HG03521 (cell line): Measurements from ENCODE around the gene SYS1.

Source experiments
- ATAC-seq: cut with Tn5 transposase; IDR thresholded peaks from one replicate; pipeline ENCODE4 v1.9.1; 2021; ENCODE audit warnings: mild to moderate bottlenecking, moderate library complexity; ENCODE audit not compliant: unreplicated experiment

SYS1 gene

DNA sequence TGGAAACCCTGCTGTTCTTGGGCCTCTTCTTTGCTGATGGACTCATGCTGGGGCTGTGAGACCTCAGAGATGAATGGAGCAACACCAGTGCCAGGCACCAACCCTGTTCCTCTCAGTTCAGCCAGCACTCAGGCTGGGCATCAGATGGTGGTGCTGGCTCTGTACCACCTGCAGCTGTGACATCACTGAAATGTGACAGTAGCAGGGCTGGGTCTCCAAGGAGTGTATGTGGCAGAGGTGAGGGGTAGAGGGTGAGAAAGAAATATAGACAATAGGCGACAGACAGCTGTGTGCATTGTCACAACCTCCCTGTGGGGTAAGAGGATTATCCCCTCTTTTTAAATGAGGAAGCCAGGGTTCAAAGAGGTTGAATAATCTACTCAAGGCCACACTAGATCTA is 15.2 kb downstream of the SYS1 start, which contains the start of gene TP53TG5:
Gene TP53TG5, minus strand, starts transcription at position 135 of the 400 bp plus-strand sequence. Its CDS starts 89 bp downstream, at position 46.
- ATAC-seq = no peak

DNA sequence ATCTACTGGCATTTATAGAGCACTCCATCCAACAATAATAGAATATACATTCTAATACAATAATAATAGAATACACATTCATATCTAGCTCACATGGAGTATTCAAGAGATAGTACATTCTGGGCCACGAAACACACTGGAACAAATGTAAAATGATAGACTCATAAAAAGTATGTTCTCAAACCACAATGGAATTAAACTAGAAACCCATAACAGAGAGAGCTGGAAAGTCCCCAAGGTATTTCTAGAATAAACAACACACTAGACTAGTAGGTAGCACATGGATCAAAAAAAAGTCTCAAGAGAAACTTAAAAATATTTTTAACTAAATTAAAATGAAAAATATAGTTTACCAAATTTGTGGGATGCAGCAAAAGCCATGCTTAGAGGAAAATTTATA is 24.3 kb downstream of the SYS1 start:
- ATAC-seq = no peak

DNA sequence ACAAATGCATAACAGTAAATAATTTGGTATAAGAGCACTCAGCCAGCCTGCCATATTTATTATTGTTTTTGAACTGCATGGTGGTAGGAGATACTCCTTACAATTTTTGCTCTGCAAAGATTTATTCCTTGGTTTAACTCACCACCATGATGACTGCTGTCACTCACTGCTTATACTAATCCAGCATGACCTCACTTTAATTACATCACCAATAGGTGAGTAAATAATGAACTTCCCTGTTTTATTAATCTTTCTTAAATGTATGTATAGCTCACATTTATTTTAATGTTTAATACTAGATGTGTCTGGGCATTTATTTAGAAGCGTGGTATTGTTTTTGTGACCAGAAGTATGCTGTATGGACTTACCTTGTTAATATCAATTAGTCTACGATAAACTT is 28.0 kb downstream of the SYS1 start:
- no peak for ATAC-seq

DNA sequence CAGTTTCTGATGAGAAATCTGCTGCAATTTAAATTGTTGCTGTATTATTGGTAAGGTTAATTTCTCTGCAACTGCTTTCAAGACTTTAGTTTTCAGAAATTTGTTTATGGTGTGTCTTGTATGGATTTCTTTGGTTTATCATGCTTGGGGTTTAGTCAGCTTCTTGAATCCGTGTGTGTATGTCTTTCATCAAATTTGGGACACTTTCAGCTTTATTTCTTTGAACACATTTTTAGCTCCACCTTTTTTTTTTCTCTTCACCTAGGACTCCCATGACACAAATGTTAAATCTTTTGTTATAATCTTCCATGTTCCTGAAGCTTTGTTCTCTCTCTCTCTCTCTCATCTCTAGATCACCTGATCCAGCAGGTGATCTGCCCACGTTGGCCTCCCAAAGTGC is 28.6 kb downstream of the SYS1 start:
- no peak for ATAC-seq

DNA sequence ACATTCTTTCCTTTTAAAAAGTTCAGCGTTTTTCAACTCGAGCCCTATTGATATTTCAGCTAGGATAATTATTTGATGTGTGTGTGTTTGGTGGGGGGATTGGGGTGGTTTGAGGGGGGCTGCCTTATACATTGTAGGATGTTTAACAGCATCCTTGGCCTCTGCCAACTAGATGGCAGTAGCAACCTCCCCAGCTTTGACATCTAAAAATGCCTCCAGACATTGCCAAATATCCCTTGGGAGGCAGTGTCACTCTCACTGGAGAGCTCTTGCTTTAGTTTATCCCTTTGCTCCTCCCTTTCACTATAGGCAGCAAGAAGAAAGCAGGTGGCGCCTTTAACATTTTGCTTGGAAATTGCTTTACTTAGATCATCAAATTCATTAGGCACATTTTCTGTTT is 29.8 kb downstream of the SYS1 start:
- no peak for ATAC-seq

DNA sequence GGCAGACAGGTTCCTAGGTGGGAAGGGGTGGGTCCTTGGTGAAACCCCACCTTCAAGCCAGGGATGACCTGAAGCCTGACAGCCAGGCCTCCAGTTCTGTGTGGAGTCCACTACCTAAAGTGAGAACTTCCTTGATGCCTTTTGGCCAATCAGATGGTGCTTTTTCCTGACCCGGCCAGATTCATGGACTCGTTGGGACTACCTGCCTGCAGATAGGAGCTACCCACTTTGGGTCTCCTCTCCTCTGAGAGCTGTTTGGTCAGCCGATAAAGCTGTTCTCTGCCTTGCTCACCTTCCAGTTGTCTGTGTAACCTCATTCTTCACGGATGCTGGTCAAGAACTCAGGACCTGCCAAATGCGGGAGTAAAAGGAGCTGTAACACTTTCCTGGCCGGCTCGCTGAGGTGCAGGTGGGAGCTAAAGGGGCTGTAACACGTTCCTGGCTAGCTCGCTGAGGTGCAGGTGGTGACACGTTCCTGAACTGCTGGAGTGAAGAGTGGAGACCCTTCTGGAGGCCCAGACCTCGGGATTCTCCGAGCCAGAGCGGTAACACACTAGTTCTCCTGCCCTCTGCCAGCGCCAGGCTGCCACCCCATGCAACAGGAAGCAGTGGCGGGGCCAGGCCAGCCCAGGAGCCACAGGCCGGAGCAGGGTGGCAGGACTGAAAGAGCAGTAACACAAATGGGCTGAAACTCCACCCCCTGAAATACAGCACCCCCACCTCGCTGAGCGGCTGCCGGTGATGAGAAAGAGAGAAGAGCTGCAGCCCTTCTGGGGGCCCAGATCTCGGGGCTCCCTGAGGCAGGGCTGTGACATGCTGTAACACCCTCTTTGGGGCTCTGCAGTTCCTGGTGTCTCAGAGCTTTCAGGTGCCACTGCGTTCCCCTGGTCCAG is 31.5 kb downstream of the SYS1 start:
- ATAC-seq = no peak

DNA sequence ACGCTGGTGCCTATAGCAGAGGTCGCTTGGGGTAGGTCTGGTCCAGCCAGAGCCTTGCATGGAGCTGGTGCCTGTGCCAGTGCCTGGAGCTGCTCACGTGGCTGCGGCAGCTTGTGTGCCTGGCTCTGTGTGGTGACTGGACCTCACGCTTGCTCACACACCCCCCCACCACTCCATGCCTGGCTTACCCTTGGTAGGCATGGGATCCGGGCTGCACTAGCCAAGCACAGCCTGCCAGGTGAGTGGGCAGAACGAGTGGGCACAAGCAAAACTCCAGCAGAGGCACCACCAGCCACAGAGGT is 32.1 kb downstream of the SYS1 start:
- no peak for ATAC-seq

DNA sequence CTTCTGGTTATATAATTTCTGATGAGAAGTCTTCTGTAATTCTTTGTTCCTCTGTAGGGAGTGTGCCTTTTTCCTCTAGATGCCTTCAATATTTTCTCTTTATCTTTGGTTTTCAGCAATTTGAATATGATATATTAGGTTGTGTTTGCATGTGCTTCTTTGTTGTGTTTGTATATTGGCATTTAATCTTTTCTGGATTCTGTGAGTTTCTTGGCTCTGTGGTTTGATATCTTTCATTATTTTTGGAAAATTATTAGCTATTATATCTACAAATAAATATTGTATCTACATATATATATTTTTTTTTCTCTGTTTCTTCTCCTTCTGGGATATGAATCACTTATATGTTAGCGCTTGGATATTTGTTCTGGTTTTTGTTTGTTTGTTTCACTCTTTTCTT is 36.1 kb downstream of the SYS1 start:
- ATAC-seq = no peak

DNA sequence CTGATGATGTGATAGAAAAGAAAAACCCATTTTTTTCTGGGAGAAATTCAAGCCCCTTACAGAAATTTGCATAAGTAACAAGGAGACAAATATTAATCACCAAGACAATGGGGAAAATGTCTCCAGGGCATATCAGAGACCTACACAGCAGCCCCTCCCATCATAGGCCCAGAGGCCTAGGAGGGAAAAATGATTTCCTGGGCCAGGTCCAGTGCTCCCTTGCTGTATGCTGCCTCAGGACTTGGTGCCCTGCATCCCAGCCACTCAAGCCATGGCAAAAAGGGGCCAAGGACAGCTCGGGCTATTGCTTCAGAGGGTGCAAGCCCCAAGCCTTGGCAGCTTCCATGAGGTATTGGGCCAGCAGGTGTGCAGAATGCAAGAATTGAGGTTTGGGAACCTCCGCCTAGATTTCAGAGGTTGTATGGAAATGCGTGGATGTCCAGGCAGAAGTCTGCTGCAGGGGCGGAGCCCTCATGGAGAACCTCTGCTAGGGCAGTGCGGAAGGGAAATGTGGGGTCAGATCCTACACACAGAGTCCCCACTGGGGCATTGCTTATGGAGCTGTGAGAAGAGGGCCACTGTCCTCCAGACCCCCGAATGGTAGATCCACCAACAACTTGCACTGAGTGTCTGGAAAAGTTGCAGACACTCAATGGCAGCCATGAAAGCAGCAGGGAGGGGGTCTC is 37.5 kb downstream of the SYS1 start:
- no peak for ATAC-seq

DNA sequence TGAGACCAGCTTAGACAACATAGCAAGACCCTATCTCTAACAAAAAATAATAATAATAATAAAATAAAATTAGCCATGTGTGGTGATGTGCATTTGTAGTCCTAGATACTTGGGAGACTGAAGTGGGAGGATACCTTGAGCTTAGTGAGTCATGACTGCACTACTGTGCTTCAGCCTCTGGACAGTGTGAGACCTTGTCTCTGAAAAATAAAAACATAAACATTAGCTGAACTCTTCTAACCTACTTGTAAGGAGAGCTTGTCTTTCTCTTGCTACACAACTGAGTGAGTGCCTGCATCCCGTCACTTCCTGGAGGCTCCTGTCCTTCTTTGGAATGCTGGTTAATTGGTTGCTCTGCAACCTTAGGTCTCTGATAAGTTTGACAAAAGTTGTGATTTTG is 40.0 kb downstream of the SYS1 start:
- ATAC-seq = no peak

DNA sequence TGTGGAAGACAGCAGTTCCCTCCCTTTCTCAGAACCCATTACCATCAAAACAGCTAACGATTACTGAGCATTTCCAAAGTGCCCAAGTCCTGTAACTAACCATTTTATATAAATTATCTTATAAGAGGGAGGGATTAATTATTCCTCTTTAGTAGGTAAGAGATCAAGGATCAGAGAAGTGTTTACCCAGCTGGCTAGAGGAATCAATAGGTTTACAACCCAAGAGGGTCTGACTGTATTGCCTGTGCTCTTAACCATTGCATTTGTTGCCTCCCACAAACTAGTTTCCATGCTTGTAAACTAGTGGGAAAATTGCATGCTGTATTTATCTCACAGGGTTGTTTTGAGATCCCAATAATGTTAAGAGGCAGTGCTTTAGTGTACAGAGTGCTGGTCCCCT is 41.5 kb downstream of the SYS1 start:
- ATAC-seq = no peak

DNA sequence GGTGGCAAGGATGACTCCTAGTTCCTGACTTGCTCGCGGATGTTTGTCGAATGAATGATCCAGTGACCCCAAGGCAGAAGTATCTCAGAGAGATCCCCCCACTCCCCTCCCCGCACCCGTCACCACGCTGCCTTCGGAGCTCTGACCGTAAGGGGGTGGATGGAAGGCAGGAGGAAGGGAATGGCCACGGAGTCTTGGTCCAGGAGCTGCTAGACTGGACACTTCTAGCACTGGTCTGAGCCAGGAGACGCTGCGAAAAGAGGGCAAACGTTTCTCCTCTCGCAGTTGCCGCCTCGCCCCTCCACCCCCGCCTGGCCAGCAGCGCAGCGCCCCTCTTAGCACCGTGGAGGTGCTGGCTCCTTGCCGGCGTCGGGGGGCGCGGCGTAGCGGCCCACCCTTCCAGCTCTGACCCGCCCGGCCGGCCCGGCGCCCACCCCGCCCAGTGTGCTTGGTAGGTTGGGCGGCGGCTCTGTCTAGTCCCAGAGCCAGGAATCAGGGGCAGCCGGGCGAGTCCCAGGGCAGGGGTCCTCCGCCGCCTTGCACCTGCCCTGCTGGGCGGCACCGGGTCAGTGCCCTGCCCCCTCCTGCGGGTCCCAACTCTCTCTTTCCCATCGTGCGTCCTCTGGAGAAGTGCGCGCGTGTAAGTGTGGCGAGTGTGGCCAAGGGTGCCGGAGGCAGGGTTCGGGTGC is 42.8 kb downstream of the SYS1 start:
- ATAC-seq = no peak

DNA sequence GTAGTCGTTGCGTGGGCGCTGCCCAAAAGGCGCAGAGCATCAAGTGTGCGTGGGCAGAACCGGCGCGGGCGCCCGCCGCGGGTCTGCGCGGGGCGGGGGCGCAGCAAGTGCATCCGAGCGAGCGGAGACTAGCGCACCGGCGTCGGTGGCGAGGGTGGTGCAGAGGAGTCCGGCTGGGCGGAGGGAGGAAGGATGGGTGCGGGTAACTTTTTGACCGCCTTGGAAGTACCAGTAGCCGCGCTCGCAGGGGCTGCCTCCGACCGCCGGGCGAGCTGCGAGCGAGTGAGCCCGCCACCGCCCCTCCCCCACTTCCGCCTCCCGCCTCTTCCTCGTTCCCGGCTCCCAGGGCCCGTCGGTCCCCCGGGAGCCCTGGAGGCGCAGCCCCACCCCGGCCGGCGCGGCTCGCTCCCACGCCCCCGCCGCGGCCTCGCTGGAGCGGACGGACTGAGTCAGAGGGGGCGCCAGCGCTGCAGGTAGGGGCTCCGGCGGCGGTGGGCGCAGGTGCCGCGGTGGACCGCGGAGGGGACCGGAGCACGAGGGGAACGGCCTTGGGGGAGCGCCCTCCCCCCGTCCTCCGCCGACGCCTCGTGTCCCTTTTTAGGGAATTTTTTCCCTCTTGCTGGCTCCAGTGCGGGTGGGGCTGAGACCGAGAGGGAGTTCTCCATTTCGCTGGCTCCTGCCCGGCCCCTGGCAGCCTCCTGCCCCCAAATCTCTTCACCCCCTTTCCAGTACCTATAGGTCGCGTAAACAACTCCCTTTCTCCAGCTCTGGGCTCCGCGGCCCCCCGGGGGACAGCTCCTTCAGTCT is 43.5 kb downstream of the SYS1 start:
- ATAC-seq = no peak

DNA sequence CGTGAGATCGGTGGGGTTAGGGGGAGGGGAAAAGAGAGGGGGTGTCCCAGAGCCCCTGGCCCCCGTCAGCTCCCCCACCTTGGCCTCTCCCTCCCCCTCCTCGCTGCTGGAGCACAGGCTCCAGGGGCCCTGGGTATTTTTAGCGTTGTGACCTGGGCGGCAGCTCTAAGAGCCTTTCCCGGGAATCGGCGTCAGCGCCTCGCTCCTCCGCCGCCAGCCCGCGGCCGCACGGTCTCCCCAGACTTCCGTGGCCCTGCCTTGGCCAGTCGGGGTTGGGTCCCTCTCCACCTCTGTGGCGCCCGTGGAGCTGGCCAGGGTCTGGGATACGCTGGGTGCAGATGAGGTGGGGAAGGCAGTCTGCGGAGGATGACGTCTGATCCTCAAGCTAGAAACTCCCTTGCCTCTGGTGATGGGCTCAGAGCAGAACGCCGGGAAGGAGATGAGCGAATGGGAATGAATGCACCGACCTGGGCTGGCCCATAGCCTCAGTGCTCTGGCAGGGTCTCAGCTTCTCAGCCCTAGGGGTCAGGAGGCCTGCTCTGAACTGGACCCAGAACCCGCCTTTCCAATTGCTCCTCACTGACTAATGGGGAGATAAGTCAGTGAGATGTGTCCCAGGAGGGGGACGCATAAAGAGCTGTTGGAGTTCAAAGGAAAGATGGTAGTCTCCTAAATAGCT is 44.2 kb downstream of the SYS1 start:
- no peak for ATAC-seq

DNA sequence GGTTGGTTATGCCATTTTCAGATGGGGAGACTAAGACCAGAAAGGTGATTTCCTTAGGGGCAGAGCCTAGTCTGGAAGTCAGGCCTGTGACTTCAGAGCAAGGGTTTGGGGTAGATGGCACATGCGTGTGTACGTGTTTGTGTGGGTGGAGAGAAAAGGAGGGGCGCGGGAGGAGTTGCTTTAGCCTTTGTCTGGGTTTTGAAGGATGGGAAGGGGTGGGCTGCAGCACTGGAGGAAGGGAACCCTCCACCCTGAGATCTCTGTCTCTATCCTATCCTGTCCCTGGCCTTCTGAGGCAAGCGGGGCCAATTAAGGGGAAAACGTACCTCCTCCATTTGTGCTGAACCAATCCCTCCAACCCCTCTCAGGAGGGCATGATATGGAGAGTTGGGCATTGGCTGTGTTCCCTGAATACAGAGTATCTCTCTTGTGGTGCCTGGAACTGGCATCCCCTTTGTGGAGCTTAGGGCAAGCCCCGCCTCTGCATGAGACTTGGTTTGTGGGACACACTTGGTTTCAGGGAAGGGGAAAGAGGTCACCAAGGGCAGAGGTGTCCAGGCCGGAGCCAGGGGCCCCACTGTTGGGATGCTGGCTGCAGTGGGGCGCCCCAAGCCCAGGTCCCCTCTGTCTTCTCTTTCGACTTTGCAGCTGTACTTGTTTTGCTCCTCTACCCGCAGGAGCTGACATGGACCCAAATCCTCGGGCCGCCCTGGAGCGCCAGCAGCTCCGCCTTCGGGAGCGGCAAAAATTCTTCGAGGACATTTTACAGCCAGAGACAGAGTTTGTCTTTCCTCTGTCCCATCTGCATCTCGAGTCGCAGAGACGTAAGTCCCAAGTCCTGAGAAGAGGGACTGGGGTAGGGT is 45.1 kb downstream of the SYS1 start, which contains the start of gene DBNDD2:
Gene DBNDD2, plus strand, starts transcription at position 507 of the 863 bp plus-strand sequence. Its CDS starts 179 bp downstream, at position 686.
- no peak for ATAC-seq

DNA sequence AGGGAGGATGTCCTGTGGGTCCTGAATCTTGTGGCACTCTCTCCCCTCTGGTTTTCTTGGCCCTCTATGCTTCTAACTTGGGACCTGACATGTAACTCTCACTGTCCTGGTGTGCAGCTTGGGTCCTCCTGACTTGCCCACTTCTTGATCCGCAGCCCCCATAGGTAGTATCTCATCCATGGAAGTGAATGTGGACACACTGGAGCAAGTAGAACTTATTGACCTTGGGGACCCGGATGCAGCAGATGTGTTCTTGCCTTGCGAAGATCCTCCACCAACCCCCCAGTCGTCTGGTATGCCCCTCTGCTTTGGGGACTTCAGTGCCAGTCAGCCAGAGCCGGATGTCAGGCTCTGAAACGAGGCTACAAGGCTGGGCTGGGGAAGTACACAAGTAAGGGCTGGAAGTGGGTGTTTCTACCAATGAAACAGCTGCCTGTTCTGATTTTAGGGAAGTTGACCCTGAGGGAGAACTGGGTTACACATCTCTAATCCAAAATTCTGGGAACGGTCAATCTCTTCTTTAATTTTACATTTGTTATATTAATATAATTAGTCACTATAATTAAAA is 45.8 kb downstream of the SYS1 start:
- no peak for ATAC-seq

DNA sequence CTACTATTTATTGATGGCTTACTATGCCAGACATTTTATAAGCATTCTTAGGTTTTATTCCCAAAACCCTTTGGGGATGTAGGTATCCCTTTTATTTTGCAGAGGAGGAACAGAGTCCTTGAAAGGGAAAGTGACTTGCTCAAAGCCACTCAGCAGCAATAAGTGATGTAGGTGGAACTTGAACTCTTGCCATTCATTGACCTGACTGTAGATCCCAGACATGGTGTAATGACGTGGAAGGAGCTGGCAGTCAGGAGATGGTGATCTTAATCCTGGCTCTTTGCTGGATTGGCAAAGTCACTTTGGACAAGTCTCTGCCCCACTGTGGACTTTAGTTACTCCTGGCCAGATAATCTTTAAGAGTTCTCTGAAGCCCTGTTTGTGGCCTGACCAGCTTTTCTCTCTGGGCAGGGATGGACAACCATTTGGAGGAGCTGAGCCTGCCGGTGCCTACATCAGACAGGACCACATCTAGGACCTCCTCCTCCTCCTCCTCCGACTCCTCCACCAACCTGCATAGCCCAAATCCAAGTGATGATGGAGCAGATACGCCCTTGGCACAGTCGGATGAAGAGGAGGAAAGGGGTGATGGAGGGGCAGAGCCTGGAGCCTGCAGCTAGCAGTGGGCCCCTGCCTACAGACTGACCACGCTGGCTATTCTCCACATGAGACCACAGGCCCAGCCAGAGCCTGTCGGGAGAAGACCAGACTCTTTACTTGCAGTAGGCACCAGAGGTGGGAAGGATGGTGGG is 46.7 kb downstream of the SYS1 start:
- no peak for ATAC-seq

DNA sequence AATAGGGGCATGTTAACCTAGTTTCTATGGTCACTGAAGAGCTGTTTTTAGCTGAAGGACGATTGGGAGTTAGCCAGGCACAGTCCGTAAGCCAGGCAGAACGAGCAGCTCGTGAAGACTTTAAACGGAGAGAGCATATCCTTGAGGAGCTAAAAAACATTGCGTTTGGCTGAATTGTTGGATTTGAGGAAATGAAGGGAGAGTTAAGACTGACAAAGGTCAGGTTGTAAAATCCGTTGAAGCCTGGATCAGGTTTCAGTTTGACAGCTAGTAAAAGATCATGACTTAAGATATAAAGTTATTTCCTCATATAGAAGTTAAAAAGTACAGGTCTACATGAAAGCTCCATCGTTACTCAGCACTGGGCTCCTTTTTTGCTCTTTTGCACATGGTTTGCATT is 47.9 kb downstream of the SYS1 start:
- ATAC-seq = no peak
